Measurements from ENCODE around the gene COL27A1.

- TF ChIP-seq POLR2AphosphoS5 (IDR thresholded peaks at IDR 0.05; ENCODE audit: insufficient read depth, low read depth, low read length) (no peak), CTCF (IDR thresholded peaks at IDR 0.05; ENCODE audit: extremely low read depth in 1 of 2, insufficient read depth in 1 of 2, low read depth in 1 of 2, low read length in 2 of 2) (no peak), POLR2A (IDR thresholded peaks at IDR 0.05; ENCODE audit: low read depth, low read length) (no peak), FOS (IDR thresholded peaks at IDR 0.05; ENCODE audit: borderline replicate concordance, insufficient read depth, low read length) (no peak), MYC (IDR thresholded peaks at IDR 0.05; ENCODE audit: low read depth, low read length) (no peak), EZH2 (IDR thresholded peaks at IDR 0.05; ENCODE audit: borderline replicate concordance, low read depth, low read length, severe bottlenecking) (no peak), JUN (IDR thresholded peaks at IDR 0.05; ENCODE audit: borderline replicate concordance, insufficient read depth, insufficient read length, low read depth) (no peak), GATA2 (IDR thresholded peaks at IDR 0.05; ENCODE audit: insufficient read depth, insufficient read length, low read depth, low read length) (no peak)
Observed at GRCh38 chr9:114291886-114292590, 136.7 kb downstream of the COL27A1 start.

All from endothelial cell of umbilical vein (primary cell).